CD4-positive, alpha-beta T cell (primary cell): ENCODE measurements around the gene CDH22. TPM values are rescaled to one million over a fixed set of nuclear protein-coding genes. Genes with fewer than 3 reads are reported as not detected.

ENCODE experiments used
- ATAC-seq: fragments of 200-7000 bp; cut with Tn5 transposase; one replicate; pipeline ENCODE4 v1.10.0; 2022; ENCODE audit warnings: mild to moderate bottlenecking; ENCODE audit not compliant: poor library complexity
- CTCF ChIA-PET: fragments of 350-600 bp; sonication (Branson Sonifier 250); formaldehyde crosslinking; loops from one replicate; lab custom pipeline; 2021; ENCODE audit warnings: antibody characterized with exemption, inconsistent platforms; lab: Charles Lee
- POLR2A ChIA-PET: fragments of 350-600 bp; sonication (Branson Sonifier 250); formaldehyde crosslinking; loops from one replicate; lab custom pipeline; 2021; ENCODE audit warnings: antibody characterized with exemption, inconsistent platforms; lab: Charles Lee
- DNase-seq, 14 experiments: peaks; one replicate each; pipeline ENCODE4 v3.0.0-alpha.2; 2013 to 2020; ENCODE audit warnings: mixed read lengths in 2 of 14
- H3K27ac ChIP-seq, 2 donors: one replicate each; pipeline versions ENCODE4 v1.5.1 to v1.7.0; 2013; ENCODE audit warnings: low read length in 2 of 2, low read depth in 1 of 2, mild to moderate bottlenecking in 1 of 2
- H3K27me3 ChIP-seq, 2 experiments: 1 replicate in 1 of 2; 2 replicates in 1 of 2; pipeline versions ENCODE4 v1.6.1 to v1.7.0; 2013; ENCODE audit warnings: low read length in 2 of 2, control low read depth in 1 of 2, mild to moderate bottlenecking in 1 of 2, moderate library complexity in 1 of 2; ENCODE audit not compliant: insufficient read depth in 2 of 2, control insufficient read depth in 1 of 2
- H3K36me3 ChIP-seq: one replicate; pipeline ENCODE4 v1.6.1; 2013; ENCODE audit warnings: low read length, control low read depth; ENCODE audit not compliant: insufficient read depth
- H3K4me1 ChIP-seq: one replicate; pipeline ENCODE4 v1.6.1; 2013; ENCODE audit warnings: low read length, control low read depth; ENCODE audit not compliant: insufficient read depth
- H3K4me3 ChIP-seq: one replicate; pipeline ENCODE4 v1.5.1; 2013; ENCODE audit warnings: mild to moderate bottlenecking, low read length, moderate library complexity
- H3K9me3 ChIP-seq, 2 experiments: 1 replicate in 1 of 2; 2 replicates in 1 of 2; pipeline versions ENCODE4 v1.6.1 to v1.7.0; 2013; ENCODE audit warnings: low read length in 2 of 2, mild to moderate bottlenecking in 2 of 2, control low read depth in 1 of 2, moderate library complexity in 1 of 2; ENCODE audit not compliant: control insufficient read depth in 1 of 2, insufficient read depth in 1 of 2
- H3K27ac Mint-ChIP-seq: one replicate; pipeline ENCODE4 v1.8.0; 2020; ENCODE audit warnings: mixed read lengths
- H3K27me3 Mint-ChIP-seq: one replicate; pipeline ENCODE4 v1.8.0; 2021; ENCODE audit warnings: mixed read lengths
- H3K36me3 Mint-ChIP-seq: one replicate; pipeline ENCODE4 v1.8.0; 2021; ENCODE audit warnings: low read depth, mixed read lengths
- H3K4me1 Mint-ChIP-seq: one replicate; pipeline ENCODE4 v1.8.0; 2021; ENCODE audit warnings: low read depth, mixed read lengths
- H3K4me3 Mint-ChIP-seq: one replicate; pipeline ENCODE4 v1.8.0; 2020; ENCODE audit warnings: mild to moderate bottlenecking, mixed read lengths
- H3K9me3 Mint-ChIP-seq: one replicate; pipeline ENCODE4 v1.8.0; 2020; ENCODE audit warnings: mixed read lengths
- CTCF ChIP-seq: fragments of 200-600 bp; IDR thresholded peaks from one replicate; pipeline ENCODE4 v1.8.0; 2022; ENCODE audit warnings: antibody characterized with exemption, mild to moderate bottlenecking
- intact Hi-C, 2 experiments: fragments of 100-400 bp; cut with DNase I in 1 of 2; cut with micrococcal nuclease in 1 of 2; formaldehyde crosslinking; loops; one replicate each; pipeline versions ENCODE4 v1.15.1 to v1.9.0; 2023 to 2025; cut with DNase I, micrococcal nuclease
- total RNA-seq, 174 experiments: library from RNA in 2 of 174; stranded (reverse) in 2 of 174; gene quantifications; one replicate each; pipeline ENCODE4 v1.2.3 and lab custom pipeline; 2021 to 2026

Gene CDH22
- total RNA-seq, 2 experiments from 2014 or later: not detected

- H3K27me3 Mint-ChIP-seq: peaks cover 84% of the 10 kb centered on the region
- no peak for DNase-seq
- H3K4me1 ChIP-seq: no peaks in the 10 kb centered on the region
- no peak for ATAC-seq
- no peak overlapping the region for H3K27ac Mint-ChIP-seq
- no peak for TF ChIP-seq CTCF
- intact Hi-C loops: no loop called here
- no peak overlapping the region for H3K4me3 ChIP-seq
- H3K36me3 ChIP-seq: no peaks in the 10 kb centered on the region
- H3K27ac ChIP-seq: no peak overlapping the region
- ChIA-PET POLR2A (no interaction called here), CTCF (no interaction called here)
- no peak overlapping the region for H3K4me3 Mint-ChIP-seq
- peaks cover 0 to 7% of the 10 kb centered on the region in 2 experiments for H3K9me3 ChIP-seq
- H3K27me3 ChIP-seq: peaks cover 30 to 46% of the 10 kb centered on the region in 2 experiments
- H3K36me3 Mint-ChIP-seq: no peaks in the 10 kb centered on the region
- H3K4me1 Mint-ChIP-seq: no peaks in the 10 kb centered on the region
- H3K9me3 Mint-ChIP-seq: peaks cover 8% of the 10 kb centered on the region
Measured at GRCh38 chr20:46273717-46274116, 34.6 kb downstream of the CDH22 start.

DNA sequence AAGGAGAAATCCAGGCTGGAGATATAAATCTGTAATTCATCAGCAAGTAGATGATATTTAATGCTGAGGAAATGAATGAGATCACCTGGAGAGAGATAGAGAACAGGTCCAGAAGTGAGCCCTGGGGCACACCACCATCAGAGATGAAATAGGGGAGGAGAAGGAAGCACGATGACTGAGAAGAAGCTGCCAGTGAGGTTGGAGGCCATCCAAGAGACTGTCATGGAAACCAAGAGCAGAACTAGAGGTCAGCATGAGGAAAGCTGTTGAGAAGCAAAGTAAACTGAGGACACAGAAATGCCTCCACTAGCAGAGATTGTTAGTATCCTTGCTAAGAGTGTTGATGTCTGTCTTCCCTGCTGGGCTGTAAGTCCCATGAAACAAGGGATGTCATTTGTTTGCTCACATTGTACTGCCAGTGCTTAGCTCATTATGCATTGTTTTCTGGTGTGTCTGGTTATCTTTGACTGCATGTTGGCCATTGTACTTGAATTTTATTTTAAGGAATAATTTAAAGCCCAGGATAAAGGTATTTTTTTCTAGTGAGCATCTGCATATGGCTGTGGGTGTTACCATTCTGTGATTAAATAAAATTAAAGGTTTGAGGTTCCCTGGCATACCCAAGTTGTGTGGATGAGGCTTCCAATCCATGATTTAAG, 35.8 kb downstream of the CDH22 start:
- no peak overlapping the region for H3K27ac Mint-ChIP-seq
- ATAC-seq (no peak), DNase-seq (no peak)
- H3K4me3 Mint-ChIP-seq: no peak overlapping the region
- H3K36me3 ChIP-seq: no peaks in the 10 kb centered on the region
- no peak overlapping the region for H3K27ac ChIP-seq
- H3K9me3 Mint-ChIP-seq: peaks cover 8% of the 10 kb centered on the region
- H3K36me3 Mint-ChIP-seq: no peaks in the 10 kb centered on the region
- POLR2A ChIA-PET: no interaction called here
- intact Hi-C loops: no loop called here
- CTCF ChIA-PET: no interaction called here
- H3K4me3 ChIP-seq: no peak overlapping the region
- H3K4me1 Mint-ChIP-seq: no peaks in the 10 kb centered on the region
- no peak for TF ChIP-seq CTCF
- peaks cover 33 to 39% of the 10 kb centered on the region in 2 experiments for H3K27me3 ChIP-seq
- no peaks in the 10 kb centered on the region for H3K4me1 ChIP-seq
- peaks cover 78% of the 10 kb centered on the region for H3K27me3 Mint-ChIP-seq
- H3K9me3 ChIP-seq: peaks cover 0 to 12% of the 10 kb centered on the region in 2 experiments

DNA sequence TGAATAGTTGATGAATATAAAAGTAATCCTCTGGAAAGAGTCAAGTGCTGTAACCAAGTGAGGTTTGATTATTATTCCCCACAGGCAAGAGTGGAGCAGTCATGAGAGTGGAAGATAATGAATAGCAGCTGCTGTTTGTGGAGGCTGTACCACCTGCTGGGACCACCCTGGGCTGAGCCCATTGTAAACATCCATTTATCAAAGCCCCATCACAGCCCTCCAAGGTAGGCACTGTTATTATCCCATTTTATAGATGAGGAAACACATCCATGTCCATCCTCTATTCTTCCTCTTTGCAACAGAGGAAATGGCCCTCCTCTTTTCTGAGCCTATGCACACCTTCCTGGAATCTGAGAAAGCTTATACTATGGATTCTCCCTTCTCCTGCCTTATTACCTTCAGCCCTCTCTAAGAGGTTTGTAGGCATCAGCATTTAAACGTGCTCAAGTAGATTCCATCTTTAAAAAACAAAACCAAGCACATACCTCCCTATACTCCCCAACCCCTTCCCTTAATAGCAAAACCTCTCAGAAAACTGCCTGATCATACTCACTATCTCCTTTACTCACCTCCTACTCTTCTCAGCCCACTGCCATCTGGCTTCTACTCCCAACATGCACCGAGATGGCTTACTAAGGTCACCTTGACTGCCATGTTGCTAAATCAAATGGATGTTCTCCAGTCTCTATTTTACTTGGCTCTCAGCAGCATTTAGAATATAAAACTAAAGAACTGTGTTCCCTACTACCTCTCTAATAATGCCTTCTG, 37.1 kb downstream of the CDH22 start:
- H3K4me1 Mint-ChIP-seq: no peaks in the 10 kb centered on the region
- peaks cover 32% of the 10 kb centered on the region in 2 experiments for H3K27me3 ChIP-seq
- DNase-seq: no peak
- no peaks in the 10 kb centered on the region for H3K36me3 ChIP-seq
- H3K4me3 Mint-ChIP-seq: no peak overlapping the region
- no peak overlapping the region for H3K27ac Mint-ChIP-seq
- no peak for TF ChIP-seq CTCF
- CTCF ChIA-PET: no interaction called here
- H3K4me3 ChIP-seq: no peak overlapping the region
- POLR2A ChIA-PET: no interaction called here
- H3K4me1 ChIP-seq: no peaks in the 10 kb centered on the region
- no peak overlapping the region for H3K27ac ChIP-seq
- H3K36me3 Mint-ChIP-seq: no peaks in the 10 kb centered on the region
- H3K9me3 Mint-ChIP-seq: peaks cover 8% of the 10 kb centered on the region
- intact Hi-C loops: no loop called here
- H3K27me3 Mint-ChIP-seq: peaks cover 78% of the 10 kb centered on the region
- peaks cover 0 to 12% of the 10 kb centered on the region in 2 experiments for H3K9me3 ChIP-seq
- no peak for ATAC-seq
